ENCODE measurements around the gene ARFGEF3.

DNA sequence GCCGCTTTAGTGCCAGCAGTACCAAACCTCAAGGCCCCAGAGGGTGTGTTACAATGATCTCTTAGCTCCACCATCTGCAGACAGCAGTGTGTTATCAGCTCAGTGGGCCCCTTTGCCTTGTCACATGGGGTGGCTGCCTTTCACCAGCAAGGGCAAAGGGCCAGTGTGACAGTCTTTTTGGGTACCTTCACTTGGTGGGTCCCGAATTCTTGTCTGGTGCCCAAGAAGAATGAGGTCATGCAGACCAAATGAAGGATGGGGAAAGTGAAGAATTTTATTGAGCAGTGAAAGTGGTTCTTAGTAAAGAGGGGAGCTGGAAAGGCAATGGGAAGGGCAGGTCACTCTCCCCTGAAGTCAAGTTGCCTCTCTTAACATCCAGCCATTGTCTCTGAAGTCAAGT, 213.1 kb downstream of the ARFGEF3 start:
- TF ChIP-seq, protein P1, sequence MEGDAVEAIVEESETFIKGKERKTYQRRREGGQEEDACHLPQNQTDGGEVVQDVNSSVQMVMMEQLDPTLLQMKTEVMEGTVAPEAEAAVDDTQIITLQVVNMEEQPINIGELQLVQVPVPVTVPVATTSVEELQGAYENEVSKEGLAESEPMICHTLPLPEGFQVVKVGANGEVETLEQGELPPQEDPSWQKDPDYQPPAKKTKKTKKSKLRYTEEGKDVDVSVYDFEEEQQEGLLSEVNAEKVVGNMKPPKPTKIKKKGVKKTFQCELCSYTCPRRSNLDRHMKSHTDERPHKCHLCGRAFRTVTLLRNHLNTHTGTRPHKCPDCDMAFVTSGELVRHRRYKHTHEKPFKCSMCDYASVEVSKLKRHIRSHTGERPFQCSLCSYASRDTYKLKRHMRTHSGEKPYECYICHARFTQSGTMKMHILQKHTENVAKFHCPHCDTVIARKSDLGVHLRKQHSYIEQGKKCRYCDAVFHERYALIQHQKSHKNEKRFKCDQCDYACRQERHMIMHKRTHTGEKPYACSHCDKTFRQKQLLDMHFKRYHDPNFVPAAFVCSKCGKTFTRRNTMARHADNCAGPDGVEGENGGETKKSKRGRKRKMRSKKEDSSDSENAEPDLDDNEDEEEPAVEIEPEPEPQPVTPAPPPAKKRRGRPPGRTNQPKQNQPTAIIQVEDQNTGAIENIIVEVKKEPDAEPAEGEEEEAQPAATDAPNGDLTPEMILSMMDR (IDR thresholded peaks at IDR 0.05) = no peak
- TF ChIP-seq, protein P2, sequence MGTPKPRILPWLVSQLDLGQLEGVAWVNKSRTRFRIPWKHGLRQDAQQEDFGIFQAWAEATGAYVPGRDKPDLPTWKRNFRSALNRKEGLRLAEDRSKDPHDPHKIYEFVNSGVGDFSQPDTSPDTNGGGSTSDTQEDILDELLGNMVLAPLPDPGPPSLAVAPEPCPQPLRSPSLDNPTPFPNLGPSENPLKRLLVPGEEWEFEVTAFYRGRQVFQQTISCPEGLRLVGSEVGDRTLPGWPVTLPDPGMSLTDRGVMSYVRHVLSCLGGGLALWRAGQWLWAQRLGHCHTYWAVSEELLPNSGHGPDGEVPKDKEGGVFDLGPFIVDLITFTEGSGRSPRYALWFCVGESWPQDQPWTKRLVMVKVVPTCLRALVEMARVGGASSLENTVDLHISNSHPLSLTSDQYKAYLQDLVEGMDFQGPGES (IDR thresholded peaks at IDR 0.05; ENCODE audit: low read depth, low read length) = no peak
- no peak for TF ChIP-seq YY1 (IDR thresholded peaks at IDR 0.05; ENCODE audit: low read depth)
- no peak for TF ChIP-seq EP300 (IDR thresholded peaks at IDR 0.05; ENCODE audit: borderline replicate concordance in 1 of 2, low read depth in 1 of 2, low read length in 1 of 2)
- TF ChIP-seq, protein P3, sequence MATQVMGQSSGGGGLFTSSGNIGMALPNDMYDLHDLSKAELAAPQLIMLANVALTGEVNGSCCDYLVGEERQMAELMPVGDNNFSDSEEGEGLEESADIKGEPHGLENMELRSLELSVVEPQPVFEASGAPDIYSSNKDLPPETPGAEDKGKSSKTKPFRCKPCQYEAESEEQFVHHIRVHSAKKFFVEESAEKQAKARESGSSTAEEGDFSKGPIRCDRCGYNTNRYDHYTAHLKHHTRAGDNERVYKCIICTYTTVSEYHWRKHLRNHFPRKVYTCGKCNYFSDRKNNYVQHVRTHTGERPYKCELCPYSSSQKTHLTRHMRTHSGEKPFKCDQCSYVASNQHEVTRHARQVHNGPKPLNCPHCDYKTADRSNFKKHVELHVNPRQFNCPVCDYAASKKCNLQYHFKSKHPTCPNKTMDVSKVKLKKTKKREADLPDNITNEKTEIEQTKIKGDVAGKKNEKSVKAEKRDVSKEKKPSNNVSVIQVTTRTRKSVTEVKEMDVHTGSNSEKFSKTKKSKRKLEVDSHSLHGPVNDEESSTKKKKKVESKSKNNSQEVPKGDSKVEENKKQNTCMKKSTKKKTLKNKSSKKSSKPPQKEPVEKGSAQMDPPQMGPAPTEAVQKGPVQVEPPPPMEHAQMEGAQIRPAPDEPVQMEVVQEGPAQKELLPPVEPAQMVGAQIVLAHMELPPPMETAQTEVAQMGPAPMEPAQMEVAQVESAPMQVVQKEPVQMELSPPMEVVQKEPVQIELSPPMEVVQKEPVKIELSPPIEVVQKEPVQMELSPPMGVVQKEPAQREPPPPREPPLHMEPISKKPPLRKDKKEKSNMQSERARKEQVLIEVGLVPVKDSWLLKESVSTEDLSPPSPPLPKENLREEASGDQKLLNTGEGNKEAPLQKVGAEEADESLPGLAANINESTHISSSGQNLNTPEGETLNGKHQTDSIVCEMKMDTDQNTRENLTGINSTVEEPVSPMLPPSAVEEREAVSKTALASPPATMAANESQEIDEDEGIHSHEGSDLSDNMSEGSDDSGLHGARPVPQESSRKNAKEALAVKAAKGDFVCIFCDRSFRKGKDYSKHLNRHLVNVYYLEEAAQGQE (IDR thresholded peaks at IDR 0.05; ENCODE audit: low read depth, low read length) = no peak
- no peak for TF ChIP-seq JUND (IDR thresholded peaks at IDR 0.05)
- no peak for TF ChIP-seq RCOR1 (IDR thresholded peaks at IDR 0.05; ENCODE audit: low read length)
- TF ChIP-seq FOSL2 (IDR thresholded peaks at IDR 0.05; ENCODE audit: borderline replicate concordance, low read depth) = no peak
- TF ChIP-seq, protein P4, sequence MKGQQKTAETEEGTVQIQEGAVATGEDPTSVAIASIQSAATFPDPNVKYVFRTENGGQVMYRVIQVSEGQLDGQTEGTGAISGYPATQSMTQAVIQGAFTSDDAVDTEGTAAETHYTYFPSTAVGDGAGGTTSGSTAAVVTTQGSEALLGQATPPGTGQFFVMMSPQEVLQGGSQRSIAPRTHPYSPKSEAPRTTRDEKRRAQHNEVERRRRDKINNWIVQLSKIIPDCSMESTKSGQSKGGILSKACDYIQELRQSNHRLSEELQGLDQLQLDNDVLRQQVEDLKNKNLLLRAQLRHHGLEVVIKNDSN (IDR thresholded peaks at IDR 0.05; ENCODE audit: borderline replicate concordance, low read depth) = no peak
- no peak for TF ChIP-seq TAF1 (IDR thresholded peaks at IDR 0.05; ENCODE audit: borderline replicate concordance, low read depth, low read length)
